Measurements from ENCODE around the gene POLE4. TPM values are rescaled to one million over a fixed set of nuclear protein-coding genes. Genes with fewer than 3 reads are reported as not detected.

The POLE4 gene
- total RNA-seq, 1 experiment from 2014 or later = 25.6 TPM

GRCh38 chr2:74951211-74951754 is 7.2 kb upstream of the POLE4 start:
- Histone ChIP-seq H3K4me3 (replicated peaks in 1 of 2; ENCODE audit: low read depth in 1 of 2, low read length in 2 of 2) (no peak overlapping the region), H3K4me1 (ENCODE audit: control insufficient read depth in 1 of 2, insufficient read depth in 2 of 2, low read length in 2 of 2) (peaks cover 0 to 5% of the 10 kb centered on the region in 2 experiments; a peak in 1 of 4 replicates), H3K27me3 (ENCODE audit: insufficient read depth, low read length) (no peaks in the 10 kb centered on the region), H3K27ac (ENCODE audit: low read depth, low read length) (no peak overlapping the region), H3K9me2 (ENCODE audit: insufficient read depth) (no peaks in the 10 kb centered on the region), H2AFZ (ENCODE audit: low read depth, low read length, poor library complexity, severe bottlenecking) (no peak overlapping the region), H3K36me3 (ENCODE audit: control insufficient read depth in 1 of 2, insufficient read depth in 2 of 2, low read length in 2 of 2) (no peaks in the 10 kb centered on the region), H3K79me2 (ENCODE audit: insufficient read depth, low read length) (no peaks in the 10 kb centered on the region), H3K4me2 (ENCODE audit: low read length) (no peak overlapping the region), H3K9ac (ENCODE audit: low read length) (no peak overlapping the region), H3K9me3 (ENCODE audit: control insufficient read depth in 1 of 2, insufficient read depth in 1 of 2, low read depth in 1 of 2, low read length in 2 of 2) (no peaks in the 10 kb centered on the region), H4K20me1 (ENCODE audit: insufficient read depth) (no peaks in the 10 kb centered on the region)
- BruUV-seq (replicated peaks) = no TSS peak
- CTCF ChIA-PET = no interaction called here
- TF ChIP-seq SP1 (IDR thresholded peaks at IDR 0.05; ENCODE audit: low read depth) (no peak), JUND (IDR thresholded peaks at IDR 0.05) (no peak), POLR2AphosphoS5 (IDR thresholded peaks at IDR 0.05; ENCODE audit: low read depth, low read length) (no peak), ELF1 (IDR thresholded peaks at IDR 0.05; ENCODE audit: borderline replicate concordance, low read depth) (no peak), FOSL1 (IDR thresholded peaks at IDR 0.05; ENCODE audit: low read depth) (no peak), RAD21 (IDR thresholded peaks at IDR 0.05; ENCODE audit: low read depth) (no peak), CBX3 (IDR thresholded peaks at IDR 0.05; ENCODE audit: low read depth) (no peak), SRF (IDR thresholded peaks at IDR 0.05; ENCODE audit: low read depth) (no peak)
- TF ChIP-seq, protein P1, sequence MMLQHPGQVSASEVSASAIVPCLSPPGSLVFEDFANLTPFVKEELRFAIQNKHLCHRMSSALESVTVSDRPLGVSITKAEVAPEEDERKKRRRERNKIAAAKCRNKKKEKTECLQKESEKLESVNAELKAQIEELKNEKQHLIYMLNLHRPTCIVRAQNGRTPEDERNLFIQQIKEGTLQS (IDR thresholded peaks at IDR 0.05) = no peak
- TF ChIP-seq, protein P2, sequence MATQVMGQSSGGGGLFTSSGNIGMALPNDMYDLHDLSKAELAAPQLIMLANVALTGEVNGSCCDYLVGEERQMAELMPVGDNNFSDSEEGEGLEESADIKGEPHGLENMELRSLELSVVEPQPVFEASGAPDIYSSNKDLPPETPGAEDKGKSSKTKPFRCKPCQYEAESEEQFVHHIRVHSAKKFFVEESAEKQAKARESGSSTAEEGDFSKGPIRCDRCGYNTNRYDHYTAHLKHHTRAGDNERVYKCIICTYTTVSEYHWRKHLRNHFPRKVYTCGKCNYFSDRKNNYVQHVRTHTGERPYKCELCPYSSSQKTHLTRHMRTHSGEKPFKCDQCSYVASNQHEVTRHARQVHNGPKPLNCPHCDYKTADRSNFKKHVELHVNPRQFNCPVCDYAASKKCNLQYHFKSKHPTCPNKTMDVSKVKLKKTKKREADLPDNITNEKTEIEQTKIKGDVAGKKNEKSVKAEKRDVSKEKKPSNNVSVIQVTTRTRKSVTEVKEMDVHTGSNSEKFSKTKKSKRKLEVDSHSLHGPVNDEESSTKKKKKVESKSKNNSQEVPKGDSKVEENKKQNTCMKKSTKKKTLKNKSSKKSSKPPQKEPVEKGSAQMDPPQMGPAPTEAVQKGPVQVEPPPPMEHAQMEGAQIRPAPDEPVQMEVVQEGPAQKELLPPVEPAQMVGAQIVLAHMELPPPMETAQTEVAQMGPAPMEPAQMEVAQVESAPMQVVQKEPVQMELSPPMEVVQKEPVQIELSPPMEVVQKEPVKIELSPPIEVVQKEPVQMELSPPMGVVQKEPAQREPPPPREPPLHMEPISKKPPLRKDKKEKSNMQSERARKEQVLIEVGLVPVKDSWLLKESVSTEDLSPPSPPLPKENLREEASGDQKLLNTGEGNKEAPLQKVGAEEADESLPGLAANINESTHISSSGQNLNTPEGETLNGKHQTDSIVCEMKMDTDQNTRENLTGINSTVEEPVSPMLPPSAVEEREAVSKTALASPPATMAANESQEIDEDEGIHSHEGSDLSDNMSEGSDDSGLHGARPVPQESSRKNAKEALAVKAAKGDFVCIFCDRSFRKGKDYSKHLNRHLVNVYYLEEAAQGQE (IDR thresholded peaks at IDR 0.05; ENCODE audit: low read depth) = no peak
- intact Hi-C loops (cut with micrococcal nuclease) = no loop called here
- DNase-seq (ENCODE audit: low read depth, low spot score) = no peak
- RAD21 ChIA-PET (ENCODE audit: low non-redundant PET in 1 of 2, low total read pairs in 2 of 2, uncharacterized antibody in 2 of 2, unreplicated experiment in 2 of 2) = no interaction called here
- ATAC-seq = no peak
- POLR2A ChIA-PET = no interaction called here
